ENCODE results near the gene MAP1B.

GRCh38 chr5:72195581-72195980, 88.3 kb downstream of the MAP1B start:
- TF ChIP-seq, protein P1, sequence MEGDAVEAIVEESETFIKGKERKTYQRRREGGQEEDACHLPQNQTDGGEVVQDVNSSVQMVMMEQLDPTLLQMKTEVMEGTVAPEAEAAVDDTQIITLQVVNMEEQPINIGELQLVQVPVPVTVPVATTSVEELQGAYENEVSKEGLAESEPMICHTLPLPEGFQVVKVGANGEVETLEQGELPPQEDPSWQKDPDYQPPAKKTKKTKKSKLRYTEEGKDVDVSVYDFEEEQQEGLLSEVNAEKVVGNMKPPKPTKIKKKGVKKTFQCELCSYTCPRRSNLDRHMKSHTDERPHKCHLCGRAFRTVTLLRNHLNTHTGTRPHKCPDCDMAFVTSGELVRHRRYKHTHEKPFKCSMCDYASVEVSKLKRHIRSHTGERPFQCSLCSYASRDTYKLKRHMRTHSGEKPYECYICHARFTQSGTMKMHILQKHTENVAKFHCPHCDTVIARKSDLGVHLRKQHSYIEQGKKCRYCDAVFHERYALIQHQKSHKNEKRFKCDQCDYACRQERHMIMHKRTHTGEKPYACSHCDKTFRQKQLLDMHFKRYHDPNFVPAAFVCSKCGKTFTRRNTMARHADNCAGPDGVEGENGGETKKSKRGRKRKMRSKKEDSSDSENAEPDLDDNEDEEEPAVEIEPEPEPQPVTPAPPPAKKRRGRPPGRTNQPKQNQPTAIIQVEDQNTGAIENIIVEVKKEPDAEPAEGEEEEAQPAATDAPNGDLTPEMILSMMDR (conservative IDR thresholded peaks at IDR 0.05 in 1 of 2, IDR thresholded peaks at IDR 0.05 in 1 of 2; ENCODE audit: extremely low read depth in 1 of 2, insufficient read depth in 1 of 2, low read depth in 1 of 2, low read length in 2 of 2) = no peak
- no peak for TF ChIP-seq EZH2 (IDR thresholded peaks at IDR 0.05; ENCODE audit: borderline replicate concordance, low read length)

Data from mammary epithelial cell (primary cell).